Keratinocyte (primary cell): ENCODE results near the gene GID4. TPM values are rescaled to one million over a fixed set of nuclear protein-coding genes. Genes with fewer than 3 reads are reported as not detected.

Source experiments
- DNase-seq: peaks from one replicate; pipeline ENCODE4 v3.0.0-alpha.2; 2011; ENCODE audit warnings: low read depth, missing footprints, low spot score
- FAIRE-seq: peaks from 2 replicates; lab custom pipeline; 2011; peaks lifted over from hg19 to GRCh38; lab: Jason Lieb, UNC
- H2AFZ ChIP-seq: 2 replicates; pipeline ENCODE4 v1.6.0; 2012; ENCODE audit warnings: low read length, control low read depth, inconsistent platforms; ENCODE audit not compliant: control insufficient read depth
- H3K27ac ChIP-seq: 2 replicates; pipeline ENCODE4 v1.5.1; 2011; ENCODE audit warnings: low read length; ENCODE audit not compliant: control insufficient read depth, insufficient read depth
- H3K27me3 ChIP-seq: 3 replicates; pipeline ENCODE4 v1.6.0; 2011; ENCODE audit warnings: low read length; ENCODE audit not compliant: control insufficient read depth, insufficient read depth; ENCODE audit errors: extremely low read depth
- H3K36me3 ChIP-seq, 2 experiments: 2 replicates in 1 of 2; 3 replicates in 1 of 2; pipeline ENCODE4 v1.5.1; 2011; ENCODE audit warnings: low read length in 2 of 2, mild to moderate bottlenecking in 1 of 2; ENCODE audit not compliant: control insufficient read depth in 2 of 2, insufficient read depth in 2 of 2; ENCODE audit errors: extremely low read depth in 1 of 2
- H3K4me1 ChIP-seq: 3 replicates; pipeline ENCODE4 v1.5.1; 2011; ENCODE audit warnings: low read length; ENCODE audit not compliant: control insufficient read depth, insufficient read depth; ENCODE audit errors: extremely low read depth
- H3K4me2 ChIP-seq: 3 replicates; pipeline ENCODE4 v1.6.0; 2011; ENCODE audit warnings: low read depth, low read length; ENCODE audit not compliant: control insufficient read depth, insufficient read depth; ENCODE audit errors: extremely low read depth
- H3K4me3 ChIP-seq, 3 experiments: fragments of 200-600 bp in 1 of 3; sonication (generic) in 1 of 3; 2 replicates in 2 of 3; 3 replicates in 1 of 3; pipeline ENCODE4 v1.5.1; 2011 to 2016; ENCODE audit warnings: low read length in 3 of 3, mild to moderate bottlenecking in 3 of 3, control low read depth in 2 of 3, inconsistent platforms in 1 of 3, low read depth in 1 of 3, mixed read lengths in 1 of 3, mixed run types in 1 of 3, moderate library complexity in 1 of 3; ENCODE audit not compliant: control insufficient read depth in 2 of 3, insufficient read depth in 2 of 3; ENCODE audit errors: extremely low read depth in 1 of 3
- H3K79me2 ChIP-seq: 2 replicates; pipeline ENCODE4 v1.6.0; 2012; ENCODE audit warnings: low read length; ENCODE audit not compliant: control insufficient read depth, insufficient read depth
- H3K9ac ChIP-seq: 3 replicates; pipeline ENCODE4 v1.6.0; 2011; ENCODE audit warnings: low read length; ENCODE audit not compliant: control insufficient read depth, insufficient read depth; ENCODE audit errors: extremely low read depth
- H3K9me1 ChIP-seq: 3 replicates; pipeline ENCODE4 v1.6.0; 2011; ENCODE audit warnings: low read length; ENCODE audit not compliant: control insufficient read depth, insufficient read depth; ENCODE audit errors: extremely low read depth
- H3K9me3 ChIP-seq: 2 replicates; pipeline ENCODE4 v1.5.1; 2012; ENCODE audit warnings: low read depth, low read length; ENCODE audit not compliant: control insufficient read depth
- H4K20me1 ChIP-seq: 3 replicates; pipeline ENCODE4 v1.6.0; 2011; ENCODE audit warnings: low read length; ENCODE audit not compliant: control insufficient read depth, insufficient read depth; ENCODE audit errors: extremely low read depth
- CTCF ChIP-seq, 3 experiments: IDR thresholded peaks in 1 of 3; conservative IDR thresholded peaks in 1 of 3; optimal IDR thresholded peaks in 1 of 3; 2 replicates in 2 of 3; 3 replicates in 1 of 3; pipeline versions ENCODE3 to v1.5.1; 2011; ENCODE audit warnings: low read length in 3 of 3, mild to moderate bottlenecking in 3 of 3, moderate library complexity in 2 of 3, control low read depth in 1 of 3, inconsistent platforms in 1 of 3; ENCODE audit not compliant: insufficient read depth in 2 of 3; ENCODE audit errors: extremely low read depth in 1 of 3
- EZH2 ChIP-seq: IDR thresholded peaks from one replicate; pipeline ENCODE4 v1.6.1; 2012; ENCODE audit warnings: inconsistent platforms, mild to moderate bottlenecking, low read length, moderate library complexity
- dilution Hi-C: fragments of 300-500 bp; cut with MboI; formaldehyde crosslinking; loops from one replicate; pipeline ENCODE4 v1.7.0; 2020; ENCODE audit warnings: low sequenced_read_pairs; ENCODE audit not compliant: extremely low pct_ligation_motif_present
- polyA plus RNA-seq, 5 experiments: library from polyadenylated mRNA; depleted of rRNA in 3 of 5; stranded (reverse) in 3 of 5; stranded (forward) in 1 of 5; unstranded in 1 of 5; fragments of >200 nt; gene quantifications; 1 replicate in 1 of 5; 2 replicates in 3 of 5; 3 replicates in 1 of 5; pipeline versions ENCODE4 v1.2.1 to v1.2.3, GENCODE V29; 2011 to 2012; ENCODE audit warnings: missing spikeins in 2 of 5, low read depth in 1 of 5, low replicate concordance in 1 of 5

Gene GID4
- polyA plus RNA-seq, 1 donor (not counting 4 experiments of a cell fraction or from before 2014, with no cell fraction given) = 16.8 TPM

GRCh38 chr17:18019838-18020154 is 19.4 kb upstream of the GID4 start:
- no peaks in the 10 kb centered on the region for H3K9me1 ChIP-seq
- TF ChIP-seq CTCF (optimal IDR thresholded peaks at IDR 0.05 in 1 of 3, IDR thresholded peaks at IDR 0.05 in 1 of 3, conservative IDR thresholded peaks at IDR 0.05 in 1 of 3; ENCODE audit: extremely low read depth in 1 of 3, insufficient read depth in 2 of 3, low read length in 3 of 3) (no peak), EZH2 (no peak)
- H3K27ac ChIP-seq = no peak overlapping the region
- no peaks in the 10 kb centered on the region for H4K20me1 ChIP-seq
- H2AFZ ChIP-seq = no peak overlapping the region
- no peak overlapping the region for H3K4me2 ChIP-seq
- H3K9ac ChIP-seq = no peak overlapping the region
- no peaks in the 10 kb centered on the region for H3K27me3 ChIP-seq
- dilution Hi-C loops = no loop called here
- H3K4me3 ChIP-seq = no peak overlapping the region
- no peaks in the 10 kb centered on the region for H3K79me2 ChIP-seq
- DNase-seq (no peak), FAIRE-seq (no peak)
- H3K9me3 ChIP-seq = no peaks in the 10 kb centered on the region
- peaks cover 11 to 16% of the 10 kb centered on the region in 2 experiments for H3K36me3 ChIP-seq
- H3K4me1 ChIP-seq = peaks cover under 1% of the 10 kb centered on the region

GRCh38 chr17:18020971-18021370 is 18.2 kb upstream of the GID4 start:
- Histone ChIP-seq H3K9ac (no peak overlapping the region), H3K4me1 (peaks cover 12% of the 10 kb centered on the region), H3K36me3 (peaks cover 3 to 13% of the 10 kb centered on the region in 2 experiments), H4K20me1 (no peaks in the 10 kb centered on the region), H3K27ac (no peak overlapping the region), H3K27me3 (no peaks in the 10 kb centered on the region), H3K9me3 (no peaks in the 10 kb centered on the region), H3K9me1 (no peaks in the 10 kb centered on the region), H2AFZ (no peak overlapping the region), H3K4me3 (no peak overlapping the region), H3K4me2 (no peak overlapping the region), H3K79me2 (no peaks in the 10 kb centered on the region)
- dilution Hi-C loops = no loop called here
- FAIRE-seq (no peak), DNase-seq (no peak)
- no peak for TF ChIP-seq EZH2
- no peak for TF ChIP-seq CTCF (optimal IDR thresholded peaks at IDR 0.05 in 1 of 3, IDR thresholded peaks at IDR 0.05 in 1 of 3, conservative IDR thresholded peaks at IDR 0.05 in 1 of 3; ENCODE audit: extremely low read depth in 1 of 3, insufficient read depth in 2 of 3, low read length in 3 of 3)
